Kidney (tissue), 14 donors: ENCODE results near the gene GSG1L. TPM values are rescaled to one million over a fixed set of nuclear protein-coding genes. Genes with fewer than 3 reads are reported as not detected.

Source experiments
- DNase-seq, 5 donors: peaks; one replicate each; pipeline ENCODE4 v3.0.0-alpha.2; 2013 to 2020
- FAIRE-seq: peaks from 2 replicates; lab custom pipeline; 2012; peaks lifted over from hg19 to GRCh38; lab: Jason Lieb, UNC
- H3K27ac ChIP-seq, 2 donors: one replicate each; pipeline ENCODE4 v1.7.0; 2013; ENCODE audit warnings: low read depth in 2 of 2, low read length in 2 of 2, inconsistent platforms in 1 of 2
- H3K27me3 ChIP-seq: one replicate; pipeline ENCODE4 v1.7.1; 2013; ENCODE audit warnings: low read length, inconsistent platforms; ENCODE audit not compliant: control insufficient read depth, insufficient read depth
- H3K36me3 ChIP-seq, 3 donors: one replicate each; pipeline versions ENCODE4 v1.7.0 to v1.7.1; 2013; ENCODE audit warnings: low read length in 3 of 3, control low read depth in 1 of 3, inconsistent platforms in 1 of 3; ENCODE audit not compliant: insufficient read depth in 3 of 3, control insufficient read depth in 2 of 3
- H3K4me1 ChIP-seq, 3 donors: one replicate each; pipeline versions ENCODE4 v1.7.0 to v1.7.1; 2013; ENCODE audit warnings: low read length in 3 of 3, inconsistent platforms in 1 of 3, low read depth in 1 of 3; ENCODE audit not compliant: control insufficient read depth in 2 of 3, insufficient read depth in 2 of 3
- H3K4me3 ChIP-seq, 3 donors: one replicate each; pipeline versions ENCODE4 v1.7.0 to v1.8.1; 2013; ENCODE audit warnings: low read length in 3 of 3, control low read depth in 1 of 3, inconsistent platforms in 1 of 3
- H3K9ac ChIP-seq, 3 donors: one replicate each; pipeline versions ENCODE4 v1.7.0 to v1.7.1; 2013; ENCODE audit warnings: low read length in 3 of 3, control low read depth in 1 of 3, inconsistent platforms in 1 of 3
- H3K9me3 ChIP-seq, 3 donors: one replicate each; pipeline versions ENCODE4 v1.7.0 to v1.7.1; 2013; ENCODE audit warnings: low read length in 3 of 3, control low read depth in 1 of 3, inconsistent platforms in 1 of 3; ENCODE audit not compliant: control insufficient read depth in 2 of 3, insufficient read depth in 1 of 3
- intact Hi-C: fragments of 100-400 bp; cut with DNase I; formaldehyde crosslinking; loops from one replicate; pipeline ENCODE4 v1.11.1; 2022
- polyA plus RNA-seq: library from polyadenylated mRNA; stranded (reverse); fragments of 350-450 nt; fragmentation: Illumina TruSeq; extraction: RNeasy Lipid Tissue Mini Kit (QIAGEN cat#74804); gene quantifications from one replicate; pipeline ENCODE4 v1.2.3, GENCODE V29; 2014; ENCODE audit warnings: low read depth, low replicate concordance; ENCODE audit not compliant: insufficient read depth
- total RNA-seq: library from RNA; stranded (reverse); fragmentation: NEBNext Ultra II Directional; extraction: Animal tissue kit (Norgen Biotek cat#: 25700); gene quantifications from one replicate; pipeline ENCODE4 v1.2.1, GENCODE V29; 2021
- TF ChIP-seq, protein P1 (sequence below): IDR thresholded peaks from 3 replicates; pipeline ENCODE4 v1.5.1; 2012; ENCODE audit warnings: mild to moderate bottlenecking, moderate library complexity, borderline replicate concordance; ENCODE audit not compliant: insufficient read depth; ENCODE audit errors: extremely low read depth
- donor health status: control.
- donor health status: control.
- donor health status: control.
- donor health status: control.
- donor health status: control.
- donor health status: DM: yes; HTN: yes; CAD: no.
- donor health status: Normal renal cell carcinoma (clear cell type).

Gene GSG1L
- total and polyA plus RNA-seq, 2 donors from 2014 or later = not detected

DNA sequence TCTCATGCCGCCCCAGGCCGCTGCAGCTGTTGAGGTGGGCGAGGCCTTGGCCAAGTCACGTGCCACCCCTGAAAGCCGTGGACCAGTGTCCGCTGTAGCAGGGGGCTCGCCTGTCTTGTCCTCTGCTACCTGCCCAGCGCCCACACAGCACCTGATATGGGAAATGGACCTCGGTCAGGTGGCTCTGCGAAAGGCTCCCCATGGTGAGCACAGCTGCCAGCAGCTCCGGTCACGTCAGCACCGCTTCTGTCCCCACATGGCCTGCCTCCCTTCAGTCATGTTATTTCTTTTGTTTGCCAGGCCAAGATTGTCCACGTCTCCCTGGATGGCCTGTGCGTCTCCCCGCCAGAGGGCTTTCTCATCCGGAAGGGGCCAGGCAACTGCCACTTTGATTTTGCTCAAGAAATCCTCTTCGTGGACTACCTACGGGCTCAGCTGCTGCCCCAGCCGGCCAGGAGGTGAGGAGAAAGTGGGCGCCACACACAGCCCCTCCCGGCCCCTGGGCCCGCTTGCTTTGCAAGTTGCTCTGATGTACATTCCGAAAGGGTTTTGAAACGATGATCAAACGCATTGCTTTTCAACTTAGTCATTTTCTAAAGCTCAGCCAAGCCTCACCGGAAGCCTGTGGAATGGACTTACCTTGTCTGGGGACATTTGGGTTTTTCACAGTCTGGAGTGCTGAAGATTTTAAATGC lies 293.8 kb downstream of the GSG1L start:
- peaks cover 2 to 17% (median 4%) of the 10 kb centered on the region in 3 donors for H3K36me3 ChIP-seq
- H3K4me1 ChIP-seq = no peaks in the 10 kb centered on the region
- no peaks in the 10 kb centered on the region for H3K27me3 ChIP-seq
- no peak for FAIRE-seq
- peak overlapping the region in 1 of 2 donors; percentile 27 for H3K27ac ChIP-seq
- no peaks in the 10 kb centered on the region for H3K9me3 ChIP-seq
- no peak overlapping the region for H3K9ac ChIP-seq
- TF ChIP-seq, protein P1, sequence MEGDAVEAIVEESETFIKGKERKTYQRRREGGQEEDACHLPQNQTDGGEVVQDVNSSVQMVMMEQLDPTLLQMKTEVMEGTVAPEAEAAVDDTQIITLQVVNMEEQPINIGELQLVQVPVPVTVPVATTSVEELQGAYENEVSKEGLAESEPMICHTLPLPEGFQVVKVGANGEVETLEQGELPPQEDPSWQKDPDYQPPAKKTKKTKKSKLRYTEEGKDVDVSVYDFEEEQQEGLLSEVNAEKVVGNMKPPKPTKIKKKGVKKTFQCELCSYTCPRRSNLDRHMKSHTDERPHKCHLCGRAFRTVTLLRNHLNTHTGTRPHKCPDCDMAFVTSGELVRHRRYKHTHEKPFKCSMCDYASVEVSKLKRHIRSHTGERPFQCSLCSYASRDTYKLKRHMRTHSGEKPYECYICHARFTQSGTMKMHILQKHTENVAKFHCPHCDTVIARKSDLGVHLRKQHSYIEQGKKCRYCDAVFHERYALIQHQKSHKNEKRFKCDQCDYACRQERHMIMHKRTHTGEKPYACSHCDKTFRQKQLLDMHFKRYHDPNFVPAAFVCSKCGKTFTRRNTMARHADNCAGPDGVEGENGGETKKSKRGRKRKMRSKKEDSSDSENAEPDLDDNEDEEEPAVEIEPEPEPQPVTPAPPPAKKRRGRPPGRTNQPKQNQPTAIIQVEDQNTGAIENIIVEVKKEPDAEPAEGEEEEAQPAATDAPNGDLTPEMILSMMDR = no peak
- no peak overlapping the region for H3K4me3 ChIP-seq
- intact Hi-C loops = no loop called here
- DNase-seq = peak in 4 of 5 donors; percentile 48 to 78 (median 68)

DNA sequence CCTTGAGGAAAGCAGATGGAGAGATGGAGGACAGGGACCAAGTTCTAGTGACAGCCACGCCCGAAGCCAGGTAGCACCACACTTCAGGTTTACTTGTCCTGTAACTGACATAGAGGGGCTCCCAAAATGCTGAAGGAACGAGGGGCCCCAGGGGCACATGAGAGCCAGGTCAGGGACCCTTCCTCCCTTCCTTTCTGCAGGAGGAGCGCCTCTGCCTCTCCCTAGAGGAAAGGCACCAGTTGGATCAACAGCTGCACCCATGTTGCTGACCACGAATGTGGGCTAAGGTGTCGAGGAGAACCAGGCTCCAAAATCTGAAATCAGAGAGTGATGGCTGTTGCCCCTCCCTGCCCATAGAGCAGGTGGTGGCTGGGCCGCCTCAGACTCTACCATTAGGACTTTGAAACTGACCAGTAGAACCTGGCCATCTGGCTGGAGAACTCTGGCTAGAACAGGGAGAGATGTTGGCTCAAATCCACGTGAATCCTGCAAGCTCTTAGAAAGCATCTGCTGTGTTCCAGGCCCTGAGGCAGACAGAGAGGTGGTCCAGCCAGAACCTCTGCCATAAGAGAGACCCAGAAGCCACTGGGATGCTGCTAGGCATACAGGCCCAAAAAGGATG lies 294.8 kb downstream of the GSG1L start:
- H3K4me3 ChIP-seq = no peak overlapping the region
- peaks cover 2 to 23% (median 9%) of the 10 kb centered on the region in 3 donors for H3K36me3 ChIP-seq
- no peak overlapping the region for H3K27ac ChIP-seq
- intact Hi-C loops = no loop called here
- no peak for FAIRE-seq
- no peaks in the 10 kb centered on the region for H3K9me3 ChIP-seq
- H3K27me3 ChIP-seq = no peaks in the 10 kb centered on the region
- TF ChIP-seq, protein P1 = no peak
- H3K9ac ChIP-seq = no peak overlapping the region
- DNase-seq = peak in 1 of 5 donors; percentile 32
- no peaks in the 10 kb centered on the region for H3K4me1 ChIP-seq

DNA sequence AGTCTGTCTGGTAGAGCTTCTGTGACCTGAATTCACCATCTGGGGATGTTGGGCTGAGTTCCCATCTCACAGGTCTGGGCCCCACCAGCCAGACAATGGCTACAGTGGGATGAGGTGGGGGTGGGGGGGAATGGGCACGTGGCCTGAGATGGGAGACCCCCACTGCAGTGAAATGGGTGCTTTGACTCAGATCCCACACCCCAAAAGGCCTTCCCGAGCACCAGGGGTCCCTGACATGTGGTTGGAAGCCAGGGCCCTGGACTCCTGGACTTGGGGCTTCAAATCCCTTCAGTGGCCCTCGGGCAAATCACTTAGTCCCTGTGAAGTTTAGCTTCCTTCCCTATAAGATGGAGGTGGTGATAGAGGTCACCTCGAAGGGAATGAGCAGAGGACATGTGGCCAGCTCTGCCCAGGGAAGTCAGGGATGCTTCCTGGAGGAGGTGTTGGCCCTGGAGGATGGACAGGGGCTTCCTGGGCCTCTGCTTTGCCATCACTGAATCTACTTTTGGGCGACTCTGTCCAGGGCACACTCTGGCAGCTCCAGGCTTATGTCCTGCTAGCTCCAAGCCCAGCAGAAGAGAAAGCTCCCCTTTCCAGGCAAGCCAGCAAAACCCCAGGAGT lies 295.4 kb downstream of the GSG1L start:
- Histone ChIP-seq H3K4me3 (no peak overlapping the region), H3K4me1 (no peaks in the 10 kb centered on the region), H3K9ac (no peak overlapping the region), H3K9me3 (no peaks in the 10 kb centered on the region), H3K27me3 (no peaks in the 10 kb centered on the region), H3K27ac (no peak overlapping the region), H3K36me3 (peaks cover 2 to 23% (median 9%) of the 10 kb centered on the region in 3 donors)
- intact Hi-C loops = no loop called here
- FAIRE-seq = no peak
- DNase-seq = peak in 1 of 5 donors; percentile 39
- TF ChIP-seq, protein P1 = no peak
